Fibroblast of the aortic adventitia (primary cell): Measurements from ENCODE around the gene SNX6. TPM values are rescaled to one million over a fixed set of nuclear protein-coding genes. Genes with fewer than 3 reads are reported as not detected.
"Not testable (repeated sequence)": the region's sequence is repeated elsewhere in the genome, so short reads cannot be mapped to it uniquely, and the experiment has no call there.

Experiments
- DNase-seq: peaks from one replicate; pipeline ENCODE4 v3.0.0-alpha.2; 2010; ENCODE audit warnings: low read depth
- H3K4me3 ChIP-seq: 2 replicates; pipeline ENCODE4 v1.5.1; 2011; ENCODE audit warnings: low read depth, mild to moderate bottlenecking, control low read depth, low read length, moderate library complexity
- CTCF ChIP-seq: IDR thresholded peaks from 2 replicates; pipeline ENCODE4 v1.5.1; 2011; ENCODE audit warnings: mild to moderate bottlenecking, low read length, control low read depth, inconsistent platforms; ENCODE audit not compliant: insufficient read depth
- total RNA-seq: library from RNA; depleted of rRNA; stranded (reverse); fragments of >200 nt; gene quantifications from 2 replicates; pipeline ENCODE4 v1.2.3, GENCODE V29; 2012; ENCODE audit warnings: low replicate concordance

The SNX6 gene
- total RNA-seq, 1 donor = 258 TPM

DNA sequence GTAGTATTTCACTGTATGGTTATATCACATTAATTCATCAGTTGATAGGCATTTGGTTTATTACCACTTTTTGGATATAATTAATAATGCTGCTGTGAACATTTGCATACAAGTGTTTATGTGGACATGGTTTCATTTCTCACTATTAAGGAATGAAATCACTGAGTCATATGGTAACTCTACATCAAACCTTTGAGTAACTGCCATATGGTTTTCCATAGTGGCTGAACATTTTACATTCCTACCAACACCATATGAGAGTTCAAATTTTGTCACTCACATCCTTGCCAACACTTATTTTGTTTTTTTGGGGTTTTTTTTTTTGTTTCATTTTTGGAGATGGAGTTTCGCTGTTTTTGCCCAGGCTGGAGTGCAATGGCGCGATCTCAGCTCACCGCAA, 60.2 kb downstream of the SNX6 start:
- TF ChIP-seq CTCF = no peak
- no peak for DNase-seq

GRCh38 chr14:34568803-34569202, 61.1 kb downstream of the SNX6 start:
- no peak for DNase-seq
- no peak overlapping the region for H3K4me3 ChIP-seq
- no peak for TF ChIP-seq CTCF

More for the DNA sequence above, 60.2 kb downstream of the SNX6 start:
- no peak overlapping the region for H3K4me3 ChIP-seq

DNA sequence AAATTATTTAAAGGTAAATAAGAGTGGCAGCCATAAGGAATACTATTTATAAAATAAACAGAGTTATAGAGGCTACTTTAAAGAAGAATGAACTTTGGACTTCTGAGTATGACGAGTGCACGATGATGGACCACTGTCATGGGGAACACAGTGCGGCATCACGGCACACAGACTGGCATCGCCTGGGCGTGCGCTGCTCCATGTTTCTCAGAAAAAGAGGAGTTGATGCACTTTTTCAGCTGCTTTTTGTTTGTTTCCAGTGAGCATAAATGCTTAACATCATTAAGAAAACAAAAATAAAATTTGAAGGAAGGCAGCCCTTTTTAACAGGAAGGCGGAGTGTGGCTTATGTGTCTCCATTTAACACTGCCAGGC, 67.2 kb downstream of the SNX6 start:
- DNase-seq = no peak
- H3K4me3 ChIP-seq = no peak overlapping the region
- TF ChIP-seq CTCF = no peak

GRCh38 chr14:34562037-34562775, 67.7 kb downstream of the SNX6 start:
- not testable (repeated sequence) for H3K4me3 ChIP-seq, DNase-seq

GRCh38 chr14:34556498-34556829, 73.5 kb downstream of the SNX6 start:
- not testable (repeated sequence) for H3K4me3 ChIP-seq, DNase-seq

GRCh38 chr14:34555583-34556497, 74.1 kb downstream of the SNX6 start:
- not testable (repeated sequence) for H3K4me3 ChIP-seq, DNase-seq

GRCh38 chr14:34554540-34555250, 75.3 kb downstream of the SNX6 start:
- H3K4me3 ChIP-seq = peak overlapping the region; percentile 6
- DNase-seq = peak; percentile 58
- no peak for TF ChIP-seq CTCF

DNA sequence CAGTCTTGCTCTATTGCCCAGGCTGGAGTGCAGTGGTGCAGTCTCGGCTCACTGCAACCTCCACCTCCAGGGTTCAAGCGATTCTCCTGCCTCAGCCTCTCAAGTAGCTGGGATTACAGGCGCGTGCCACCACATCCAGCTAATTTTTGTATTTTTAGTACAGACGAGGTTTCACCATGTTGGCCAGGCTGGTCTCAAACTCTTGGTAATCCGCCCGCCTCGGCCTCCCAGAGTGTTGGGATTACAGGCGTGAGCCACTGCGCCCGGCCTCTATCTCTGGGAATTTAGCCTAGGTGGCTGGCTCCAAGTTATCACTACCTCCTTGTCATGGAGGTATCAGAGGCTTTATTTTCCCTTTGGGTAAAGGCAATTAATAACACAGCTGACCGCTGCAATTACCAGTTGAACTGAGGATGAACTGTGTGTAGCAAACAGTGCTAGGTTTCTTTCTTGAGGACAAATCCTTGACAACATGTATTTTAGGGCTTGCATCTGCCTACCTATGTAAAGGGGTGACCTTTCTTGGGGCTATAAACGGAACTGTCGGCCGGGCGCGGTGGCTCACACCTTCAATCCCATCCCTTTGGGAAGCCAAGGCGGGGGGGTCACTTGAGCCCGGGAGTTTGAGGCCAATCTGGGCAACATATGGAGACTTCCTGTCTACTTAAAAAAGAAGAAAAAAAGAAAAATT, 80.5 kb downstream of the SNX6 start:
- DNase-seq = not testable (repeated sequence)

More for the DNA sequence above, 80.5 kb downstream of the SNX6 start:
- H3K4me3 ChIP-seq = not testable (repeated sequence)
